IMR-90 (cell line): ENCODE results near the gene PDE4B. TPM values are rescaled to one million over a fixed set of nuclear protein-coding genes. Genes with fewer than 3 reads are reported as not detected.

Experiments
- ATAC-seq: fragments of 200-7000 bp; cut with Tn5 transposase; 2 replicates; pipeline ENCODE4 v1.9.1; 2020; ENCODE audit warnings: low read depth, mild to moderate bottlenecking, moderate library complexity
- BruUV-seq: library from RNA; stranded (reverse); fragments of 400-500 nt; replicated peaks from 2 replicates; lab custom pipeline; 2021; lab: Mats Ljungman, UMichigan
- CTCF ChIA-PET: fragments of 300-600 bp; formaldehyde crosslinking; extraction: SDS; loops from one replicate; lab custom pipeline; 2021; ENCODE audit warnings: antibody characterized with exemption; lab: Yijun Ruan, JAX
- POLR2A ChIA-PET: fragments of 300-600 bp; sonication (Branson Sonifier 250); formaldehyde crosslinking; loops from one replicate; lab custom pipeline; 2022; ENCODE audit warnings: antibody characterized with exemption; ENCODE audit not compliant: unreplicated experiment; lab: Charles Lee
- DNase-seq: peaks from one replicate; pipeline ENCODE4 v3.0.0; 2013
- H2AFZ ChIP-seq: replicated peaks from 2 replicates; pipeline ENCODE3; 2013; ENCODE audit warnings: low read length, mild to moderate bottlenecking; ENCODE audit not compliant: poor library complexity
- H2AK5ac ChIP-seq: 2 replicates; pipeline ENCODE4 v1.6.1; 2013; ENCODE audit warnings: low read depth, low read length, inconsistent platforms
- H2AK9ac ChIP-seq: replicated peaks from 2 replicates; pipeline ENCODE3; 2013; ENCODE audit warnings: mild to moderate bottlenecking, low read depth, low read length, moderate library complexity; ENCODE audit not compliant: poor library complexity
- H2BK120ac ChIP-seq: 2 replicates; pipeline ENCODE4 v1.6.1; 2013; ENCODE audit warnings: low read depth, low read length, inconsistent platforms
- H2BK15ac ChIP-seq: 3 replicates; pipeline ENCODE4 v1.6.1; 2013; ENCODE audit warnings: low read depth, low read length, inconsistent platforms
- H2BK20ac ChIP-seq: 2 replicates; pipeline ENCODE4 v1.6.1; 2013; ENCODE audit warnings: low read depth, mild to moderate bottlenecking, inconsistent platforms, low read length, moderate library complexity
- H2BK5ac ChIP-seq: 2 replicates; pipeline ENCODE4 v1.6.1; 2013; ENCODE audit warnings: mild to moderate bottlenecking, low read depth, low read length, inconsistent platforms; ENCODE audit not compliant: poor library complexity, severe bottlenecking
- H3K14ac ChIP-seq: replicated peaks from 2 replicates; pipeline ENCODE4 v1.6.1; 2013; ENCODE audit warnings: low read depth, low read length, inconsistent platforms
- H3K18ac ChIP-seq: 2 replicates; pipeline ENCODE4 v1.6.1; 2013; ENCODE audit warnings: low read depth, low read length, control low read depth
- H3K23ac ChIP-seq: 2 replicates; pipeline ENCODE4 v1.6.1; 2013; ENCODE audit warnings: low read depth, low read length, inconsistent platforms
- H3K27ac ChIP-seq: 2 replicates; pipeline ENCODE4 v1.5.1; 2013; ENCODE audit warnings: mild to moderate bottlenecking, control low read depth, low read length; ENCODE audit not compliant: insufficient read depth
- H3K27me3 ChIP-seq: 2 replicates; pipeline ENCODE4 v1.6.1; 2013; ENCODE audit warnings: low read length; ENCODE audit not compliant: control insufficient read depth, insufficient read depth
- H3K36me3 ChIP-seq: 2 replicates; pipeline ENCODE4 v1.6.1; 2013; ENCODE audit warnings: low read length, mixed read lengths; ENCODE audit not compliant: control insufficient read depth, insufficient read depth
- H3K4ac ChIP-seq: 2 replicates; pipeline ENCODE4 v1.6.1; 2013; ENCODE audit warnings: low read depth, low read length, inconsistent platforms
- H3K4me1 ChIP-seq: 2 replicates; pipeline ENCODE4 v1.6.1; 2013; ENCODE audit warnings: low read length, mixed read lengths; ENCODE audit not compliant: control insufficient read depth, insufficient read depth
- H3K4me2 ChIP-seq: 2 replicates; pipeline ENCODE4 v1.6.1; 2013; ENCODE audit warnings: low read depth, mild to moderate bottlenecking, control low read depth, low read length, moderate library complexity
- H3K4me3 ChIP-seq: 2 replicates; pipeline ENCODE4 v1.5.1; 2013; ENCODE audit warnings: low read depth, mild to moderate bottlenecking, control low read depth, low read length, moderate library complexity; ENCODE audit not compliant: insufficient read depth
- H3K56ac ChIP-seq: 2 replicates; pipeline ENCODE4 v1.6.1; 2013; ENCODE audit warnings: low read length, inconsistent platforms; ENCODE audit not compliant: insufficient read depth; ENCODE audit errors: extremely low read depth
- H3K79me1 ChIP-seq, 2 experiments: 2 replicates each; pipeline ENCODE4 v1.6.1; 2013; ENCODE audit warnings: low read length in 2 of 2, inconsistent platforms in 1 of 2, low read depth in 1 of 2
- H3K9ac ChIP-seq: 2 replicates; pipeline ENCODE4 v1.6.1; 2013; ENCODE audit warnings: low read depth, low read length, control low read depth
- H3K9me1 ChIP-seq: 2 replicates; pipeline ENCODE4 v1.6.1; 2013; ENCODE audit warnings: low read length, inconsistent platforms; ENCODE audit not compliant: insufficient read depth
- H3K9me3 ChIP-seq: 2 replicates; pipeline ENCODE4 v1.6.1; 2013; ENCODE audit warnings: low read length; ENCODE audit not compliant: control insufficient read depth, insufficient read depth
- H4K20me1 ChIP-seq: 2 replicates; pipeline ENCODE4 v1.6.1; 2013; ENCODE audit warnings: low read length, inconsistent platforms; ENCODE audit not compliant: insufficient read depth
- H4K5ac ChIP-seq: 2 replicates; pipeline ENCODE4 v1.6.1; 2013; ENCODE audit warnings: mild to moderate bottlenecking, low read depth, low read length, control low read depth
- H4K8ac ChIP-seq, 2 experiments: 2 replicates each; pipeline ENCODE4 v1.6.1; 2013; ENCODE audit warnings: low read depth in 2 of 2, low read length in 2 of 2, control low read depth in 1 of 2, inconsistent platforms in 1 of 2
- H4K91ac ChIP-seq: 2 replicates; pipeline ENCODE4 v1.6.1; 2013; ENCODE audit warnings: low read depth, low read length, inconsistent platforms; ENCODE audit not compliant: insufficient read depth
- BHLHE40 ChIP-seq: fragments of 150-350 bp; IDR thresholded peaks from 2 replicates; pipeline ENCODE4 v1.6.1; 2016; ENCODE audit warnings: mild to moderate bottlenecking, low read depth, low read length
- CEBPB ChIP-seq: IDR thresholded peaks from 2 replicates; pipeline ENCODE4 v1.6.1; 2012; ENCODE audit warnings: low read depth, low read length, improper control_type of control experiment
- CHD1 ChIP-seq: IDR thresholded peaks from 2 replicates; pipeline ENCODE4 v1.6.1; 2012; ENCODE audit warnings: low read depth, low read length, improper control_type of control experiment
- CTCF ChIP-seq: conservative IDR thresholded peaks from 2 replicates; pipeline ENCODE4 v1.5.1; 2012; ENCODE audit warnings: mild to moderate bottlenecking, low read depth, low read length, improper control_type of control experiment
- ELK1 ChIP-seq: fragments of 150-350 bp; IDR thresholded peaks from 2 replicates; pipeline ENCODE4 v1.6.1; 2016; ENCODE audit warnings: low read depth, mild to moderate bottlenecking, low read length, moderate library complexity, borderline replicate concordance
- FOS ChIP-seq: fragments of 150-350 bp; IDR thresholded peaks from 2 replicates; pipeline ENCODE4 v1.6.1; 2016; ENCODE audit warnings: low read depth, low read length
- MAFK ChIP-seq: IDR thresholded peaks from 2 replicates; pipeline ENCODE4 v1.6.1; 2012; ENCODE audit warnings: low read depth, low read length, improper control_type of control experiment
- MAZ ChIP-seq: IDR thresholded peaks from 2 replicates; pipeline ENCODE4 v1.6.1; 2012; ENCODE audit warnings: low read depth, mild to moderate bottlenecking, low read length, improper control_type of control experiment, moderate library complexity, borderline replicate concordance
- MXI1 ChIP-seq: IDR thresholded peaks from 2 replicates; pipeline ENCODE4 v1.6.1; 2012; ENCODE audit warnings: low read depth, mild to moderate bottlenecking, low read length, moderate library complexity, borderline replicate concordance
- NFE2L2 ChIP-seq: fragments of 150-350 bp; IDR thresholded peaks from 2 replicates; pipeline ENCODE4 v1.6.1; 2016; ENCODE audit warnings: low read depth, mild to moderate bottlenecking, low read length
- POLR2A ChIP-seq: IDR thresholded peaks from 2 replicates; pipeline ENCODE4 v1.6.1; 2012; ENCODE audit warnings: mild to moderate bottlenecking, low read depth, low read length
- RAD21 ChIP-seq: IDR thresholded peaks from 2 replicates; pipeline ENCODE4 v1.6.1; 2012; ENCODE audit warnings: low read length, improper control_type of control experiment
- RCOR1 ChIP-seq: IDR thresholded peaks from 2 replicates; pipeline ENCODE4 v1.6.1; 2012; ENCODE audit warnings: mild to moderate bottlenecking, low read length, improper control_type of control experiment; ENCODE audit not compliant: insufficient replicate concordance
- RFX5 ChIP-seq: IDR thresholded peaks from 2 replicates; pipeline ENCODE4 v1.8.0; 2012; ENCODE audit warnings: low read depth, mild to moderate bottlenecking, low read length, moderate library complexity
- SMC3 ChIP-seq: fragments of 150-350 bp; IDR thresholded peaks from 2 replicates; pipeline ENCODE4 v1.6.1; 2016; ENCODE audit warnings: low read depth, mild to moderate bottlenecking, antibody characterized with exemption, low read length, moderate library complexity
- USF2 ChIP-seq: fragments of 150-350 bp; IDR thresholded peaks from 2 replicates; pipeline ENCODE4 v1.6.1; 2017; ENCODE audit warnings: mild to moderate bottlenecking, antibody characterized with exemption, low read length, low read depth
- WGBS, 2 experiments: methylation state at CpG; one replicate each; pipeline versions ENCODE4 v1.1.5 to v1.1.7; 2013; ENCODE audit warnings: missing lambda C conversion rate in 2 of 2; ENCODE audit not compliant: insufficient read length in 1 of 2; ENCODE audit errors: extremely low coverage in 2 of 2; 5-methylcytosine and 5-hydroxymethylcytosine counted together
- dilution Hi-C: fragments of 300-500 bp; cut with HindIII; formaldehyde crosslinking; loops from one replicate; pipeline ENCODE4 v1.14.3; 2018; ENCODE audit warnings: low sequenced_read_pairs; ENCODE audit not compliant: unreplicated experiment
- in situ Hi-C: fragments of 300-500 bp; cut with MboI; formaldehyde crosslinking; loops from 3 replicates; pipeline ENCODE4 v1.14.3; 2019; ENCODE audit warnings: low sequenced_read_pairs, inconsistent platforms, mixed read lengths
- intact Hi-C: fragments of 100-400 bp; cut with micrococcal nuclease; formaldehyde crosslinking; loops from 2 replicates; pipeline ENCODE4 v1.10.0; 2022
- polyA plus RNA-seq, 3 experiments: library from polyadenylated mRNA; depleted of rRNA; stranded (reverse); fragments of >200 nt; gene quantifications; 2 replicates each; pipeline ENCODE4 v1.2.3, GENCODE V29; 2012; ENCODE audit warnings: low replicate concordance in 1 of 3
- total RNA-seq: library from RNA; depleted of rRNA; stranded (reverse); fragments of >200 nt; gene quantifications from 2 replicates; pipeline ENCODE4 v1.2.3, GENCODE V29; 2012

Gene PDE4B
- total and polyA plus RNA-seq, 2 of the 4 experiments (the other 2 are of a cell fraction): 5.8 to 21.3 TPM

GRCh38 chr1:65759516-65759915, 33.2 kb upstream of the PDE4B start:
- H3K18ac ChIP-seq: no peak overlapping the region
- H3K9me3 ChIP-seq: no peaks in the 10 kb centered on the region
- no peak overlapping the region for H2BK20ac ChIP-seq
- no peaks in the 10 kb centered on the region for H3K36me3 ChIP-seq
- no peak overlapping the region for H2AK9ac ChIP-seq
- BruUV-seq: no TSS peak
- H3K4me1 ChIP-seq: no peaks in the 10 kb centered on the region
- in situ Hi-C loops (no loop called here), dilution Hi-C loops (no loop called here), intact Hi-C loops (no loop called here)
- TF ChIP-seq RFX5 (no peak), MAFK (no peak), FOS (no peak), RCOR1 (no peak), MAZ (no peak), CTCF (no peak), ELK1 (no peak), SMC3 (no peak), POLR2A (no peak), CEBPB (no peak), RAD21 (no peak), NFE2L2 (no peak), BHLHE40 (no peak), USF2 (no peak), MXI1 (no peak), CHD1 (no peak)
- ATAC-seq: no peak
- H3K4me3 ChIP-seq: no peak overlapping the region
- POLR2A ChIA-PET: no interaction called here
- no peak overlapping the region for H3K4me2 ChIP-seq
- H2BK15ac ChIP-seq: no peak overlapping the region
- H2BK120ac ChIP-seq: no peak overlapping the region
- H3K27ac ChIP-seq: no peak overlapping the region
- peaks cover 3% of the 10 kb centered on the region for H3K27me3 ChIP-seq
- no peaks in the 10 kb centered on the region for H4K20me1 ChIP-seq
- H3K14ac ChIP-seq: no peak overlapping the region
- H2BK5ac ChIP-seq: no peak overlapping the region
- no peak overlapping the region for H4K91ac ChIP-seq
- H3K23ac ChIP-seq: no peak overlapping the region
- H3K9ac ChIP-seq: no peak overlapping the region
- no peaks in the 10 kb centered on the region for H3K79me1 ChIP-seq
- no peak overlapping the region for H4K8ac ChIP-seq
- H2AK5ac ChIP-seq: no peak overlapping the region
- no peak overlapping the region for H3K4ac ChIP-seq
- CTCF ChIA-PET: no interaction called here
- no peaks in the 10 kb centered on the region for H3K9me1 ChIP-seq
- H3K56ac ChIP-seq: no peak overlapping the region
- DNase-seq: no peak
- no CpG with 5 or more reads among the region's 1 CpG for WGBS, 2 experiments
- H2AFZ ChIP-seq: no peak overlapping the region
- no peak overlapping the region for H4K5ac ChIP-seq
